HG02981 (cell line): Measurements from ENCODE around the gene ASPSCR1.

ENCODE experiments used
- ATAC-seq: cut with Tn5 transposase; IDR thresholded peaks from one replicate; pipeline ENCODE4 v1.9.1; 2021; ENCODE audit warnings: mild to moderate bottlenecking, moderate library complexity; ENCODE audit not compliant: unreplicated experiment

ASPSCR1 gene

GRCh38 chr17:82021107-82021899 lies 43.9 kb downstream of the ASPSCR1 start:
- ATAC-seq, result no peak

GRCh38 chr17:82021900-82022309 lies 44.5 kb downstream of the ASPSCR1 start:
- no peak for ATAC-seq

- ATAC-seq, result no peak
Observed at GRCh38 chr17:82022310-82022980, 45.0 kb downstream of the ASPSCR1 start, which contains the start of gene CENPX. Gene CENPX (minus strand): TSS chr17:82022878. CDS start chr17:82022861, 17 bp downstream.

- peak; percentile 81 for ATAC-seq
Observed at GRCh38 chr17:82022981-82023446, 45.6 kb downstream of the ASPSCR1 start, which contains the start of gene LRRC45. Gene LRRC45 (plus strand): TSS chr17:82023305. CDS start chr17:82023644, 339 bp downstream.

- no peak for ATAC-seq
Observed at GRCh38 chr17:82023447-82024241, 46.2 kb downstream of the ASPSCR1 start.

GRCh38 chr17:82024859-82025258 lies 47.4 kb downstream of the ASPSCR1 start:
- no peak for ATAC-seq

GRCh38 chr17:82025401-82026107 lies 48.1 kb downstream of the ASPSCR1 start:
- no peak for ATAC-seq

GRCh38 chr17:82028246-82028645 lies 50.8 kb downstream of the ASPSCR1 start:
- ATAC-seq, result no peak

- no peak for ATAC-seq
Observed at GRCh38 chr17:82028966-82029365, 51.5 kb downstream of the ASPSCR1 start.

GRCh38 chr17:82029391-82029790 lies 52.0 kb downstream of the ASPSCR1 start:
- no peak for ATAC-seq

- ATAC-seq, result no peak
Observed at GRCh38 chr17:82029990-82030469, 52.6 kb downstream of the ASPSCR1 start.

GRCh38 chr17:82030470-82031302 lies 53.3 kb downstream of the ASPSCR1 start:
- no peak for ATAC-seq

GRCh38 chr17:82031303-82031884 lies 54.0 kb downstream of the ASPSCR1 start, which contains the start of gene RAC3:
Gene RAC3 (plus strand): TSS chr17:82031678. CDS start chr17:82031762, 84 bp downstream.
- ATAC-seq, result no peak

- no peak for ATAC-seq
Observed at GRCh38 chr17:82031885-82032627, 54.6 kb downstream of the ASPSCR1 start.

- no peak for ATAC-seq
Observed at GRCh38 chr17:82033359-82034085, 56.1 kb downstream of the ASPSCR1 start.

- no peak for ATAC-seq
Observed at GRCh38 chr17:82034371-82035011, 57.1 kb downstream of the ASPSCR1 start.

- no peak for ATAC-seq
Observed at GRCh38 chr17:82035488-82035887, 58.1 kb downstream of the ASPSCR1 start.
